Stomach smooth muscle (tissue), 2 donors: Measurements from ENCODE around the gene ROCK2.

ENCODE experiments used
- H3K27ac ChIP-seq: one replicate; pipeline ENCODE4 v1.7.0; 2013; ENCODE audit warnings: mild to moderate bottlenecking, low read length, inconsistent platforms
- H3K27me3 ChIP-seq, 2 donors: one replicate each; pipeline ENCODE4 v1.7.0; 2013; ENCODE audit warnings: low read length in 2 of 2; ENCODE audit not compliant: insufficient read depth in 2 of 2, control insufficient read depth in 1 of 2
- H3K36me3 ChIP-seq, 2 donors: one replicate each; pipeline ENCODE4 v1.7.0; 2013; ENCODE audit warnings: low read length in 2 of 2; ENCODE audit not compliant: control insufficient read depth in 2 of 2, insufficient read depth in 2 of 2
- H3K4me1 ChIP-seq: one replicate; pipeline ENCODE4 v1.7.0; 2013; ENCODE audit warnings: low read length; ENCODE audit not compliant: control insufficient read depth, insufficient read depth
- H3K4me3 ChIP-seq, 2 donors: one replicate each; pipeline ENCODE4 v1.7.0; 2013; ENCODE audit warnings: low read length in 2 of 2
- H3K9ac ChIP-seq, 2 donors: one replicate each; pipeline ENCODE4 v1.7.0; 2013; ENCODE audit warnings: low read length in 2 of 2, mild to moderate bottlenecking in 1 of 2
- H3K9me3 ChIP-seq, 2 donors: one replicate each; pipeline ENCODE4 v1.7.0; 2013; ENCODE audit warnings: low read length in 2 of 2; ENCODE audit not compliant: control insufficient read depth in 2 of 2
- donor health status: healthy.
- donor health status: Pancreatic carcinoma.

Gene ROCK2

GRCh38 chr2:11344342-11344955 is at the start of gene ROCK2:
ROCK2 (minus strand) TSS chr2:11344636; CDS start chr2:11344136, 500 bp downstream.
- no peaks in the 10 kb centered on the region for H3K9me3 ChIP-seq
- H3K27me3 ChIP-seq, result no peaks in the 10 kb centered on the region
- H3K9ac ChIP-seq, result peak within 1 kb of the TSS; percentile 90 to 97
- H3K4me3 ChIP-seq, result peak within 1 kb of the TSS; percentile 88 to 95
- H3K4me1 ChIP-seq, result peaks cover 2% of the 10 kb centered on the region
- no peaks in the 10 kb centered on the region for H3K36me3 ChIP-seq
- H3K27ac ChIP-seq, result peak within 1 kb of the TSS; percentile 97

- Histone ChIP-seq H3K9me3 (no peaks in the 10 kb centered on the region), H3K9ac (peak overlapping the region in 1 of 2 donors; percentile 22), H3K36me3 (no peaks in the 10 kb centered on the region), H3K4me1 (peaks cover 27% of the 10 kb centered on the region), H3K4me3 (peak overlapping the region in 1 of 2 donors; percentile 49), H3K27me3 (no peaks in the 10 kb centered on the region), H3K27ac (no peak overlapping the region)
Measured at GRCh38 chr2:11393711-11394236, 49.3 kb upstream of the ROCK2 start.

- Histone ChIP-seq H3K36me3 (no peaks in the 10 kb centered on the region), H3K9me3 (no peaks in the 10 kb centered on the region), H3K9ac (no peak overlapping the region), H3K4me1 (peaks cover 32% of the 10 kb centered on the region), H3K27me3 (no peaks in the 10 kb centered on the region), H3K4me3 (no peak overlapping the region), H3K27ac (no peak overlapping the region)
Measured at GRCh38 chr2:11391942-11392266, 47.5 kb upstream of the ROCK2 start.

GRCh38 chr2:11390399-11390658 is 45.9 kb upstream of the ROCK2 start:
- Histone ChIP-seq H3K27ac (no peak overlapping the region), H3K9ac (no peak overlapping the region), H3K4me1 (peaks cover 41% of the 10 kb centered on the region), H3K9me3 (no peaks in the 10 kb centered on the region), H3K27me3 (no peaks in the 10 kb centered on the region), H3K4me3 (no peak overlapping the region), H3K36me3 (no peaks in the 10 kb centered on the region)

- H3K4me3 ChIP-seq, result peak overlapping the region in 1 of 2 donors; percentile 8
- no peaks in the 10 kb centered on the region for H3K36me3 ChIP-seq
- no peaks in the 10 kb centered on the region for H3K27me3 ChIP-seq
- no peak overlapping the region for H3K9ac ChIP-seq
- no peak overlapping the region for H3K27ac ChIP-seq
- no peaks in the 10 kb centered on the region for H3K9me3 ChIP-seq
- peaks cover 40% of the 10 kb centered on the region for H3K4me1 ChIP-seq
Measured at GRCh38 chr2:11389551-11390398, 45.3 kb upstream of the ROCK2 start.

- H3K9ac ChIP-seq, result no peak overlapping the region
- H3K4me1 ChIP-seq, result peaks cover 40% of the 10 kb centered on the region
- peak overlapping the region in 1 of 2 donors; percentile 8 for H3K4me3 ChIP-seq
- H3K36me3 ChIP-seq, result no peaks in the 10 kb centered on the region
- no peaks in the 10 kb centered on the region for H3K9me3 ChIP-seq
- H3K27me3 ChIP-seq, result no peaks in the 10 kb centered on the region
- no peak overlapping the region for H3K27ac ChIP-seq
Measured at GRCh38 chr2:11389052-11389420, 44.6 kb upstream of the ROCK2 start.

GRCh38 chr2:11388262-11389051 is 44.0 kb upstream of the ROCK2 start:
- Histone ChIP-seq H3K9me3 (no peaks in the 10 kb centered on the region), H3K4me3 (no peak overlapping the region), H3K4me1 (peaks cover 38% of the 10 kb centered on the region), H3K9ac (no peak overlapping the region), H3K36me3 (no peaks in the 10 kb centered on the region), H3K27ac (no peak overlapping the region), H3K27me3 (no peaks in the 10 kb centered on the region)

GRCh38 chr2:11387843-11388242 is 43.4 kb upstream of the ROCK2 start:
- Histone ChIP-seq H3K9ac (no peak overlapping the region), H3K4me3 (no peak overlapping the region), H3K27me3 (no peaks in the 10 kb centered on the region), H3K36me3 (no peaks in the 10 kb centered on the region), H3K27ac (no peak overlapping the region), H3K4me1 (peaks cover 37% of the 10 kb centered on the region), H3K9me3 (no peaks in the 10 kb centered on the region)

- Histone ChIP-seq H3K36me3 (no peaks in the 10 kb centered on the region), H3K9ac (no peak overlapping the region), H3K4me1 (peaks cover 34% of the 10 kb centered on the region), H3K27ac (no peak overlapping the region), H3K27me3 (no peaks in the 10 kb centered on the region), H3K9me3 (no peaks in the 10 kb centered on the region), H3K4me3 (no peak overlapping the region)
Measured at GRCh38 chr2:11387100-11387390, 42.6 kb upstream of the ROCK2 start.

- H3K4me3 ChIP-seq, result no peak overlapping the region
- no peaks in the 10 kb centered on the region for H3K36me3 ChIP-seq
- no peak overlapping the region for H3K9ac ChIP-seq
- peaks cover 27% of the 10 kb centered on the region for H3K4me1 ChIP-seq
- H3K27me3 ChIP-seq, result no peaks in the 10 kb centered on the region
- H3K27ac ChIP-seq, result no peak overlapping the region
- no peaks in the 10 kb centered on the region for H3K9me3 ChIP-seq
Measured at GRCh38 chr2:11385847-11386246, 41.4 kb upstream of the ROCK2 start.
